ENCODE measurements around the gene PIK3C2G. TPM values are rescaled to one million over a fixed set of nuclear protein-coding genes. Genes with fewer than 3 reads are reported as not detected.

The PIK3C2G gene
- total RNA-seq, 2 donors from 2014 or later, result not detected

- Mint-ChIP-seq H3K27ac (no peak overlapping the region), H3K36me3 (ENCODE audit: low read depth) (no peaks in the 10 kb centered on the region), H3K9me3 (no peaks in the 10 kb centered on the region), H3K4me1 (peaks cover 6% of the 10 kb centered on the region), H3K27me3 (ENCODE audit: insufficient read depth) (no peaks in the 10 kb centered on the region), H3K4me3 (no peak overlapping the region)
- no peak for DNase-seq
- no peaks in the 10 kb centered on the region for H3K4me1 ChIP-seq (ENCODE audit: control insufficient read depth, insufficient read depth, low read length)
- no peaks in the 10 kb centered on the region for H3K27me3 ChIP-seq (ENCODE audit: control insufficient read depth, insufficient read depth, low read length, poor library complexity, severe bottlenecking)
- H3K9me3 ChIP-seq (ENCODE audit: control insufficient read depth, low read length), result no peaks in the 10 kb centered on the region
- no peak for TF ChIP-seq CTCF (conservative IDR thresholded peaks at IDR 0.05)
- no peak overlapping the region for H3K9ac ChIP-seq (ENCODE audit: extremely low read depth, low read length, poor library complexity, severe bottlenecking)
- no peak overlapping the region for H3K27ac ChIP-seq (ENCODE audit: low read depth, low read length)
- H3K4me3 ChIP-seq (ENCODE audit: low read length), result no peak overlapping the region
- H3K36me3 ChIP-seq (ENCODE audit: control insufficient read depth, insufficient read depth, low read length), result no peaks in the 10 kb centered on the region
Measured at GRCh38 chr12:18595412-18595811, 334.1 kb downstream of the PIK3C2G start.

- H3K9ac ChIP-seq (ENCODE audit: extremely low read depth, low read length, poor library complexity, severe bottlenecking), result no peak overlapping the region
Measured at GRCh38 chr12:18601962-18602361, 340.6 kb downstream of the PIK3C2G start.

GRCh38 chr12:18612971-18613370 lies 351.7 kb downstream of the PIK3C2G start:
- Histone ChIP-seq H3K4me3 (ENCODE audit: low read length) (no peak overlapping the region), H3K36me3 (ENCODE audit: control insufficient read depth, insufficient read depth, low read length) (no peaks in the 10 kb centered on the region), H3K27ac (ENCODE audit: low read depth, low read length) (no peak overlapping the region), H3K9me3 (ENCODE audit: control insufficient read depth, low read length) (no peaks in the 10 kb centered on the region), H3K27me3 (ENCODE audit: control insufficient read depth, insufficient read depth, low read length, poor library complexity, severe bottlenecking) (no peaks in the 10 kb centered on the region), H3K4me1 (ENCODE audit: control insufficient read depth, insufficient read depth, low read length) (peaks cover 9% of the 10 kb centered on the region), H3K9ac (ENCODE audit: extremely low read depth, low read length, poor library complexity, severe bottlenecking) (no peak overlapping the region)
- WGBS, 2 experiments (ENCODE audit: insufficient coverage in 1 of 2, insufficient read length in 1 of 2), result 86 to 87% methylated on average over 1 to 2 of the region's 2 CpGs
- Mint-ChIP-seq H3K36me3 (ENCODE audit: low read depth) (no peaks in the 10 kb centered on the region), H3K27ac (no peak overlapping the region), H3K4me1 (peaks cover 4% of the 10 kb centered on the region), H3K27me3 (ENCODE audit: insufficient read depth) (no peaks in the 10 kb centered on the region), H3K4me3 (no peak overlapping the region), H3K9me3 (no peaks in the 10 kb centered on the region)
- no peak for TF ChIP-seq CTCF (conservative IDR thresholded peaks at IDR 0.05)
- DNase-seq, result no peak

More at GRCh38 chr12:18601962-18602361, 340.6 kb downstream of the PIK3C2G start:
- no peaks in the 10 kb centered on the region for H3K27me3 Mint-ChIP-seq (ENCODE audit: insufficient read depth)
- H3K36me3 ChIP-seq (ENCODE audit: control insufficient read depth, insufficient read depth, low read length), result no peaks in the 10 kb centered on the region
- H3K9me3 ChIP-seq (ENCODE audit: control insufficient read depth, low read length), result no peaks in the 10 kb centered on the region
- no peak for TF ChIP-seq CTCF (conservative IDR thresholded peaks at IDR 0.05)
- H3K27ac ChIP-seq (ENCODE audit: low read depth, low read length), result no peak overlapping the region
- 92 to 100% methylated on average over 1 to 7 of the region's 7 CpGs for WGBS, 2 experiments (ENCODE audit: insufficient coverage in 1 of 2, insufficient read length in 1 of 2)
- no peaks in the 10 kb centered on the region for H3K36me3 Mint-ChIP-seq (ENCODE audit: low read depth)
- no peak overlapping the region for H3K4me3 ChIP-seq (ENCODE audit: low read length)
- H3K4me1 Mint-ChIP-seq, result peaks cover 17% of the 10 kb centered on the region
- H3K9me3 Mint-ChIP-seq, result no peaks in the 10 kb centered on the region
- DNase-seq, result peak; percentile 42
- H3K4me1 ChIP-seq (ENCODE audit: control insufficient read depth, insufficient read depth, low read length), result no peaks in the 10 kb centered on the region
- H3K4me3 Mint-ChIP-seq, result no peak overlapping the region
- no peak overlapping the region for H3K27ac Mint-ChIP-seq
- no peaks in the 10 kb centered on the region for H3K27me3 ChIP-seq (ENCODE audit: control insufficient read depth, insufficient read depth, low read length, poor library complexity, severe bottlenecking)
